Chondrocyte (in vitro differentiated cells): Measurements from ENCODE around the gene DDHD1. TPM values are rescaled to one million over a fixed set of nuclear protein-coding genes. Genes with fewer than 3 reads are reported as not detected.
A peak's percentile ranks its signal among the peaks of the same experiment; 100 is the strongest.

Experiments used
- DNase-seq: peaks from one replicate; pipeline ENCODE4 v3.0.0; 2021; ENCODE audit warnings: mixed read lengths, low spot score
- H3K27ac Mint-ChIP-seq: one replicate; pipeline ENCODE4 v1.8.0; 2021; ENCODE audit warnings: mild to moderate bottlenecking, moderate library complexity, mixed read lengths; ENCODE audit not compliant: unreplicated experiment
- H3K27me3 Mint-ChIP-seq: 2 replicates; pipeline ENCODE4 v1.8.0; 2021; ENCODE audit warnings: low read depth, mixed read lengths
- H3K36me3 Mint-ChIP-seq: 2 replicates; pipeline ENCODE4 v1.8.0; 2021; ENCODE audit warnings: low read depth, mixed read lengths
- H3K4me1 Mint-ChIP-seq: 2 replicates; pipeline ENCODE4 v1.8.0; 2021; ENCODE audit warnings: low read depth, mild to moderate bottlenecking, mixed read lengths
- H3K4me3 Mint-ChIP-seq: one replicate; pipeline ENCODE4 v1.8.0; 2021; ENCODE audit warnings: mild to moderate bottlenecking, moderate library complexity, mixed read lengths; ENCODE audit not compliant: unreplicated experiment
- H3K9me3 Mint-ChIP-seq: 2 replicates; pipeline ENCODE4 v1.8.0; 2021; ENCODE audit warnings: low read depth, mixed read lengths
- total RNA-seq: library from RNA; stranded (reverse); gene quantifications from 3 replicates; pipeline ENCODE4 v1.2.1, GENCODE V29; 2021
- TF ChIP-seq, protein P1 (sequence below): fragments of 200-600 bp; sonication (generic); IDR thresholded peaks from 2 replicates; pipeline ENCODE4 v1.5.0; 2021; ENCODE audit warnings: antibody characterized with exemption, mild to moderate bottlenecking, moderate library complexity

The DDHD1 gene
- total RNA-seq, 1 donor from 2014 or later, result 12.9 TPM

DNA sequence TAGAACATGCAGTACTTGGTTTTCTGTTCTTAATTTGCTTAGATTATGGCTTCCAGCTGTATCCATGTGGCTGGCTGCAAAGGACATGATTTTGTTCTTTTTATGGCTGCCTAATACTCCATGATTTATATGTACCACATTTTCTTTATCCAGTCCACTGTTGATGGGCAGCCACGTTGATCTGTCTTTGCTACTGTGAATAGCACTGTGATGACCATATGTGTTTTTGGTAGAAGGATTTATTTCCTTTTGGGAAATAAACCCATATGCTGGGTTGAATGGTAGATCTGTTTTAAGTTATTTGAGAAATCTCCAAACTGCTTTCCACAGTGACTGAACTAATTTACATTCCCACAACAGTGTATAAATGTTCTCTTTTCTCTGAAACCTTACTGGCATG, 116.1 kb downstream of the DDHD1 start:
- H3K4me1 Mint-ChIP-seq, result peaks cover 64% of the 10 kb centered on the region
- H3K4me3 Mint-ChIP-seq, result no peak overlapping the region
- TF ChIP-seq, protein P1, sequence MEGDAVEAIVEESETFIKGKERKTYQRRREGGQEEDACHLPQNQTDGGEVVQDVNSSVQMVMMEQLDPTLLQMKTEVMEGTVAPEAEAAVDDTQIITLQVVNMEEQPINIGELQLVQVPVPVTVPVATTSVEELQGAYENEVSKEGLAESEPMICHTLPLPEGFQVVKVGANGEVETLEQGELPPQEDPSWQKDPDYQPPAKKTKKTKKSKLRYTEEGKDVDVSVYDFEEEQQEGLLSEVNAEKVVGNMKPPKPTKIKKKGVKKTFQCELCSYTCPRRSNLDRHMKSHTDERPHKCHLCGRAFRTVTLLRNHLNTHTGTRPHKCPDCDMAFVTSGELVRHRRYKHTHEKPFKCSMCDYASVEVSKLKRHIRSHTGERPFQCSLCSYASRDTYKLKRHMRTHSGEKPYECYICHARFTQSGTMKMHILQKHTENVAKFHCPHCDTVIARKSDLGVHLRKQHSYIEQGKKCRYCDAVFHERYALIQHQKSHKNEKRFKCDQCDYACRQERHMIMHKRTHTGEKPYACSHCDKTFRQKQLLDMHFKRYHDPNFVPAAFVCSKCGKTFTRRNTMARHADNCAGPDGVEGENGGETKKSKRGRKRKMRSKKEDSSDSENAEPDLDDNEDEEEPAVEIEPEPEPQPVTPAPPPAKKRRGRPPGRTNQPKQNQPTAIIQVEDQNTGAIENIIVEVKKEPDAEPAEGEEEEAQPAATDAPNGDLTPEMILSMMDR, result no peak
- no peaks in the 10 kb centered on the region for H3K9me3 Mint-ChIP-seq
- H3K36me3 Mint-ChIP-seq, result peaks cover 14% of the 10 kb centered on the region
- no peaks in the 10 kb centered on the region for H3K27me3 Mint-ChIP-seq
- no peak for DNase-seq
- no peak overlapping the region for H3K27ac Mint-ChIP-seq

DNA sequence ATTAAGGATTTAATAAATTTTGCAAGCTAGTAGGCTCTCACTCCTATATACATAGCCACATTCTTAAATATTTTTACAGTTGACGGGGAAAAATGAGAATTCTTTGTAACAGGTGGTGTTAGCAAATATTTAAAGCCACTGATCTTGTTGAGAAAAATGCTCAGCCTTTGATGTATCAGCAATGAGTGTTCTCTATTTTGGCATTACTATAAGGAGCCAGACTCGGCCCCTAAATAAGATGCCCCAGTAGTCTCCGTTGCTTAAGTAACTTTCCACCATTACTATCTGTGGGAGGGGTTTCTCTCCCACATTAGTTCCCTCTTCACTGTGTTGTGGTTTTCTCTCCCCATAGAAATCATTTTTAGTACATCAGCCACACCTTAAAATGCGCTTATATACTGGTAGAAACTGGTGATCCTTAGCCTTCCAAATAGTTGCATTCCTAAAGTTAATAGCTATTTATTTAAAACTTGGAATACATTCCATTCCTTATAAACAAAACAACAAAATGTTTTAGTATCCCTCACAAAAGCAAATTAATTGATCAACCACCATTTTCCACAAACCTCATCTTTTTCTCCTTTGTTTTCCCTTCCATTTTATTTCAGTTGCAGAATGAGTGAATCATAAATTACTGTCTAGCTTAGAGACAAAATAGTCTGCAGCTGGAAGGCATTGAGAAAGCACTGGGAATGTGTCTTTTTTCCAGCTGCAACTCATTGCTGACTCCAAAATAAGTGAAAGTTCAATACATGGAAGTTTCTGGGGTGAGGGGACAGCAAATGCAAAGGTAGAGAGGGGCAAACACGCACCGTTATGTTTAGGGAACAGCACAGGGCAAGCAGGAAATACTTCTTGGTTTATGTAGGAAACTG, 117.5 kb downstream of the DDHD1 start:
- peak overlapping the region; percentile 85 for H3K27ac Mint-ChIP-seq
- peaks cover 58% of the 10 kb centered on the region for H3K4me1 Mint-ChIP-seq
- H3K9me3 Mint-ChIP-seq, result no peaks in the 10 kb centered on the region
- H3K27me3 Mint-ChIP-seq, result no peaks in the 10 kb centered on the region
- TF ChIP-seq, protein P1, result no peak
- no peak for DNase-seq
- H3K4me3 Mint-ChIP-seq, result no peak overlapping the region
- peaks cover 11% of the 10 kb centered on the region for H3K36me3 Mint-ChIP-seq

DNA sequence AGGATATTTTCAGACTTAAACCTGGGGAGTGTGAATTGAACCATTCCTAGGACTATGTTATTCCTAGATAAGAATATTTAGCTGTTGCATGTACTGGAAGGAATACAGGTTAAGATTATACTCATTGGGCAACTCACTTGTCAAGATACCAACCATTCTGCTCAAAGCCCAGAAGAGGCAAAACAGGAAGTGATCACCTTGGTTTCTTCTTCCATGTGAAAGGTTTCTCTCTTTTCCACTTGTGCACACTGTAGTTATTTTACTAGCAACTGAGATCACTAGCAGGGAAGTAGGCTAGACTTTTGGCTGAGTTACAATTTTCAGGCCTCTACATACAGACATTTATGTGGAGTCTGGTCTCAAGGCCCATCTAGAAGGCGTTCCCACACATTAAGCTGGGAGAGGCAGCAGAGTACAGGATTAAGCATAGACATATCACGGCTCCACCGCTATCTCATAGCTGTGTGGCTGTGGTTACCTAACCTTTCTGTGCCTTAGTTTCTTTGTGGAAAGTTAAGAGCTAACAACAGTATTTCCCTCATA, 118.4 kb downstream of the DDHD1 start:
- Mint-ChIP-seq H3K36me3 (peaks cover 14% of the 10 kb centered on the region), H3K27ac (peak overlapping the region; percentile 45), H3K9me3 (no peaks in the 10 kb centered on the region), H3K27me3 (no peaks in the 10 kb centered on the region), H3K4me1 (peaks cover 61% of the 10 kb centered on the region), H3K4me3 (no peak overlapping the region)
- TF ChIP-seq, protein P1, result no peak
- no peak for DNase-seq

DNA sequence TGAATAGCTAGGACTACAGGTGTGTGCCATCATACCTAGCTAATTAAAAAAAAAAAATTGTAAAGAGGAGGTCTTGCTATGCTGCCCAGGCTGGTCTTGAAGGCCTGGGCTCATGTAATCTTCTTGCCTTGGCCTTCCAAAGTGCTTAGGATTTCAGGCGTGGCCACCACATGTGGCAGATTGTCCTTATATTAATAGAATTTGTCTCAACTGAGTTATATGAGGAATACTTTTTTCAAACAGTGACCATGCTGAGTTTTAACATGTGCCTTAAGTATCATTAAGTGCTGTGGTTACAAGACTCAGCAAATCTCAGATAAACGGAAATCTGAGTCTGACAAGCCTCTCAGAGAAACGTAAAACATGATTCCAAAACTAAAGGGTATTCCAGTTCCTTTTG, 119.1 kb downstream of the DDHD1 start:
- no peak overlapping the region for H3K27ac Mint-ChIP-seq
- no peaks in the 10 kb centered on the region for H3K9me3 Mint-ChIP-seq
- DNase-seq, result no peak
- peaks cover 57% of the 10 kb centered on the region for H3K4me1 Mint-ChIP-seq
- TF ChIP-seq, protein P1, result no peak
- H3K4me3 Mint-ChIP-seq, result no peak overlapping the region
- H3K36me3 Mint-ChIP-seq, result peaks cover 11% of the 10 kb centered on the region
- H3K27me3 Mint-ChIP-seq, result no peaks in the 10 kb centered on the region

DNA sequence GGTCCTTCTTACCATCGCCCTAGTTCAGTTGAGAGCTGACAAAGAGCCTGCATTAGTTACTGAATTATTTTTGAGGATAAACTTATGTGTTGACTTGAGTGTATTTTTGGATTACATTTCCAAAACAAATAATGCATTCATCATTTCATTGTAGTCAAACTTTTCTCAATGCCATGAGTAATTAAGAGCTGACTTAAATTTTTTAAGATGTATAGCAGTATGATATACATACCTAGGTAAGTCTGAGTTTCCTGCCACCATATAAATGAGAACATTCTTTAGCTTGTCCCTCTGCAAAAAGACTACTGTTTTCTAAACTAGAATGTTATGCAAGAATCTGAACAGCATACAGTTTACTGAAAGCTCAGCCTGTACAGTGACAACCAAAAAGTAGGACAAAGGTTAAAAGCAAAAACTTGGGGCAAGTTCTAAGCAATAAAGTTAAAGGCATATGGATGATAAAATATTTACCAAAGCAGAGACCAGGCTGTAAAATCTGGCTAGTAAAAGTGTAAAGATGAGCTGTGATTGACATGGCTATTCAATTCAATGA, 120.2 kb downstream of the DDHD1 start:
- no peak for DNase-seq
- Mint-ChIP-seq H3K27ac (peak overlapping the region; percentile 49), H3K4me1 (peaks cover 57% of the 10 kb centered on the region), H3K36me3 (peaks cover 5% of the 10 kb centered on the region), H3K27me3 (no peaks in the 10 kb centered on the region), H3K9me3 (no peaks in the 10 kb centered on the region), H3K4me3 (no peak overlapping the region)
- TF ChIP-seq, protein P1, result no peak
